T-helper 2 cell treated with Interferon-gamma antibody and Interleukin-4, amounts not matched to agents 100 ng/mL and 5 ng/mL, for 36 hours (primary cell): ENCODE data around the gene RNU6-7. TPM values are rescaled to one million over a fixed set of nuclear protein-coding genes. Genes with fewer than 3 reads are reported as not detected.

Experiments
- intact Hi-C: fragments of 100-400 bp; cut with micrococcal nuclease; formaldehyde crosslinking; loops from one replicate; pipeline ENCODE4 v1.15.1; 2023
- total RNA-seq: library from RNA; stranded (reverse); gene quantifications from 2 replicates; pipeline ENCODE4 v1.2.3, GENCODE V29; 2022

RNU6-7 gene
- total RNA-seq = not detected in 2 replicates

GRCh38 chr14:32201816-32202490 lies at the start of gene RNU6-7:
RNU6-7 (plus strand) TSS chr14:32202045.
- intact Hi-C loops = loop anchor here (2.0 to 5.0 kb wide), 7 partner anchors 31 to 1580 kb away; partner anchors contain the start of genes HECTD1, NUBPL, SCFD1 and STRN3

- intact Hi-C loops = no loop called here
These were observed 35.8 kb upstream of the RNU6-7 start for GRCh38 chr14:32166029-32166428.

GRCh38 chr14:32166924-32167323 lies 34.9 kb upstream of the RNU6-7 start:
- intact Hi-C loops = no loop called here

- intact Hi-C loops = no loop called here
These were observed 33.9 kb upstream of the RNU6-7 start for GRCh38 chr14:32167907-32168306.

- intact Hi-C loops = no loop called here
These were observed 32.7 kb upstream of the RNU6-7 start for GRCh38 chr14:32169191-32169590.

GRCh38 chr14:32171469-32171868 lies 30.4 kb upstream of the RNU6-7 start:
- intact Hi-C loops = no loop called here

- intact Hi-C loops = no loop called here
These were observed 18.4 kb upstream of the RNU6-7 start for GRCh38 chr14:32183151-32184058.

GRCh38 chr14:32185097-32185496 lies 16.7 kb upstream of the RNU6-7 start:
- intact Hi-C loops = no loop called here

- intact Hi-C loops = no loop called here
These were observed 15.6 kb upstream of the RNU6-7 start for GRCh38 chr14:32186248-32186647.

GRCh38 chr14:32189811-32190210 lies 12.0 kb upstream of the RNU6-7 start:
- intact Hi-C loops = no loop called here

GRCh38 chr14:32190673-32191072 lies 11.2 kb upstream of the RNU6-7 start:
- intact Hi-C loops = no loop called here

- intact Hi-C loops = no loop called here
These were observed 9.0 kb upstream of the RNU6-7 start for GRCh38 chr14:32192712-32193373.

- intact Hi-C loops = no loop called here
These were observed 8.3 kb upstream of the RNU6-7 start for GRCh38 chr14:32193532-32193931.

GRCh38 chr14:32195636-32196035 lies 6.2 kb upstream of the RNU6-7 start:
- intact Hi-C loops = no loop called here

GRCh38 chr14:32197919-32198318 lies 3.9 kb upstream of the RNU6-7 start:
- intact Hi-C loops = no loop called here

- intact Hi-C loops = loop anchor here (5.0 kb wide), 3 partner anchors 52 to 1578 kb away; partner anchors contain the start of gene SCFD1
These were observed 1.3 kb upstream of the RNU6-7 start for GRCh38 chr14:32200368-32201192.

GRCh38 chr14:32201193-32201815 lies 541 bp upstream of the RNU6-7 start:
- intact Hi-C loops = loop anchor here (5.0 kb wide), 3 partner anchors 51 to 1579 kb away; partner anchors contain the start of gene SCFD1

GRCh38 chr14:32202491-32202997 lies 699 bp downstream of the RNU6-7 start:
- intact Hi-C loops = loop anchor here (2.0 to 5.0 kb wide), 7 partner anchors 30 to 1580 kb away; partner anchors contain the start of genes HECTD1, NUBPL, SCFD1 and STRN3

GRCh38 chr14:32202998-32203882 lies 1.4 kb downstream of the RNU6-7 start, which contains the start of gene RNU6-8:
RNU6-8 (minus strand) TSS chr14:32203269.
- intact Hi-C loops = loop anchor here (1.0 to 5.0 kb wide), 10 partner anchors 30 to 1581 kb away; partner anchors contain the start of genes DTD2, HECTD1, NUBPL and SCFD1
